NCI-H1930 (cell line): ENCODE measurements around the gene FMN1.

Experiments
- DNase-seq, 2 experiments: peaks; one replicate each; lab custom pipeline; 2025; lab: John Stamatoyannopoulos, UW

FMN1 gene

DNA sequence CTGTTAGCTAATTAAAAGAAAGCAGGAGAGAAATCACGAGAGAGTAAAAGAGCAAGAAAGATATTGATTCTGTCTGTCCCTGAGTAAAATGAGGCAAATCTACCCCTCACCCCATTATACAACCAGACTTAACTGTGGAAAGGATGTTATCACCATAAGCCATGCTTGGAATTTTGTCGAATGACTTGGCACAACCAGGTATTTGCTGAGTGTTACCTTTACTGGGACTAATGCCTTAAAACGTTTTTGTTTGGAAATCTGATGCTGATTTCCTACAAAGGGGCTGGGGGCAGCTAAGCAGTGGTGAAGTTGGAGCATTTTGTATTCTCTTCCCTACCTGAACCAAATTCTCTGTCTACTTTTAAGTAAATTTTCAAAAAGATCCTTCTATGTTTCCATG is 265.6 kb downstream of the FMN1 start:
- no peak for DNase-seq

DNA sequence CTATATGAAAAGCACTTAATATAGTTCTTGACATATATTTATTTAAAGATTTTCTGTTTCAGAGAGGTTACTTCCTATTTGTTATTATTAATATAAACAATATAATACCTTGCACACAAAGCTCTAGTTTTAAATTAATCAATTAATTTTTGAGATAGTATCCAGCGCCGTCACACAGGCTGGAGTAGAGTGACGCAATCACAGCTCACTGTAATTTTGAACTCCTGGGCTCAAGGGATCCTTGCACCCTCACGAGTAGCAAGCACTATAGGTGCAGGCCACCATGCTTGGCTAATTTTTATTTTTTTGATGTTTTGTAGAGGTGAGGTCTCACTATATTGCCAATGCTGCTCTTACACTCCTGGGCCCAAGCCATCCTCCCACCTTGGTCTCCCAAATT is 267.4 kb downstream of the FMN1 start:
- DNase-seq = no peak

DNA sequence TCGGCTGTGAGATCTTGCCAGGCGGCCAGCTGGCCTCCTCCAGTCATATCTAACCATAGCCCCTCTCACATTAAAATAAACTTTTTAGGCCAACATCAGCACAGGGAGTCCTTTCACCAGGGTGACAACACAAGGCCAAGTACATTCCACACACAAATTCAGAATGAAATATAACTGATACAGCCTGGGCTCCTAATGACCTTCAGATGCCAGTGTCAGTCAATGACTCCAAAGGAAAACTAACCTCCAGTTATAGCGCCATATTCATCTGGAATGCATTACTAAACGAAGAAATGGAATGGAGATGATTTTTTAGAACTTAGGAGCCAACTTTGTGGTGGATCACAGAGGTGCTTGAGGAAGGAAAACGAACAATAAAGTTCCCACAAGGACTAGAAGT is 271.3 kb downstream of the FMN1 start:
- DNase-seq = no peak

DNA sequence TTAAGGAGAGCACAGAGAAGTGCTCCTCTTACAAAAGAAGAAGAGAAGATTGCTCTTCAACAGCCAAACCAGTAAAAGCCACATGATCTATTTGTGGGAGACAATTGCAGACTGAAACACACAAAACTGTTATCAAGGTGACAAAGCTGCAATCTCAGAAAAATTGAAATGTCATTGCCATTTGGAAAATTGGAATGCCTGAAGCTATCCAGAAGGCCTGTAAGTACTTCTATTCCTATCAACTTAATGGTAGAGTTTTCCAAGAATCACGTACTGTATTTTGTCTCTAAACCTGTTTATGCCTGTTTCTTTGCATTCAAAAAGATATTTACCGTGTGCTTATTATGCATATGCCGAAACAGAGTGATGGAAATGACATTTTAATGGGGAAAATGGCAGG is 272.0 kb downstream of the FMN1 start:
- DNase-seq = no peak

DNA sequence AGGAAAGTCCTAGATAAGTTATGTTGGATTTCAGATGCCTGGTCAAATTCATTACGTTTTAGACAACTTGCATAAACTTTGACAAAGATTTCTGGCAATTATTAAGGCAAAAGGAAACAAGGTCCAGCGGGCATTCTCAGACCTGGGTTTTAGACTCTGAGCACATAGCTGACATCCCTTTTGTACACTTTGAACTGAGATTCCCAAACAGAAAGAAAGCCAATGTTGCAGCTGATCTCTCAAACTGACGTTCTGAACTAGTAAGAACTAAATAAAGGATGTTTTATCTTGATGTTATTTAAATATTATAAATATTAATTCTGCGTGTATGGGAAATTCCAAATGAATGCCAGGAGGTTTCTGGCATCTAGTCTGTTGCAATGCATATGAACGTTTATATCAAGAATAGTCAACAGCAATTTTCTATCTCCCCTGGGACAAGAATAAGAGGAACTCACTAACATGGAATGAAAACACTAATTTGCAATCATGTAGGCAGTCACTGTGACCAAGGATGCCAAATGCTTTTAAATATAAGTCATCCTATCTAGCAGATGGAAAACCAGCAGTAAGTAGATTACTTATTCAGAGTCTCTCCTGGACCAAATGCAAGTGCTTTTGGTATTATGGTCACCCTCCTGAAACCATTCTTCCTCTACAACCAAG is 274.6 kb downstream of the FMN1 start:
- DNase-seq = no peak

DNA sequence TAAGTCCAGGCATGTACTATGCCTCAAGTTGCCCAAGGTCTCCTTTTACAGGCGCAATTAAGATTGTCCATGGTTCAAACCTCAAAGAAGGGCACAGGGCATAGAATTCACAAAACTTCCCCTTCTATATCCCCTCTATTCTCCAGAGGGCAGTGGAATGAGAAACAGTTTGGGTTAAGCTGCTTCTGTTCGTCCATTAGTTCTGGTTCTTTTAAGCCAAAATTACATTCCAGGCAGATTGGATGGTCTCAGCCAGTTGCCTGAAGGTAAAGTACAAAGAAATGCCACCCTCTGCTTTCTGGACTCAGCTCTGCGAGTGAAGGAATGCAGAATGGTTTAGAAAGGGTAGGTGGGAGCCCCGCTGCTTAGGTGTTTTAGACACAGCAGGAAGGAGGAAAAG is 276.0 kb downstream of the FMN1 start:
- DNase-seq = no peak

- no peak for DNase-seq
Observed at GRCh38 chr15:32910839-32911238, 283.7 kb downstream of the FMN1 start.

DNA sequence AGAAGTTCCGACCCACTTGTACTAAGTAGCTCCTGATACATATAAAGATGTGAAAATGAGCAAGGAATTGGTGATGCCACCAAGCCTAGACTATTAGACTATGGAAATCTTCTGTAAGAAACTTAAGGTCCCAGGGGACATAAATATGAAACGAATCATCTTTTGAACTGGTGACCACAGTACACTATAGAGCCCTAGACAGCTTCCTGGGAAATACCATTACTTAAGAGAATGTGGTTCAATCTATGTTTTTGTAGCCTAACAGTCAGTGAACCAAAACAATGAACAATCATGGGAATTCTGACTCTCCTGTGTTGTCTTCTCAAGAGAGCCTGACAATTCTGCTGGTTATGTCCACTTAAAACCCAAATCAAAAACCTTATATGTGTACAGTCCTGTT is 285.1 kb downstream of the FMN1 start:
- no peak for DNase-seq

- DNase-seq = no peak
Observed at GRCh38 chr15:32908872-32909271, 285.6 kb downstream of the FMN1 start.

GRCh38 chr15:32908135-32908801 is 286.2 kb downstream of the FMN1 start:
- DNase-seq = no peak

DNA sequence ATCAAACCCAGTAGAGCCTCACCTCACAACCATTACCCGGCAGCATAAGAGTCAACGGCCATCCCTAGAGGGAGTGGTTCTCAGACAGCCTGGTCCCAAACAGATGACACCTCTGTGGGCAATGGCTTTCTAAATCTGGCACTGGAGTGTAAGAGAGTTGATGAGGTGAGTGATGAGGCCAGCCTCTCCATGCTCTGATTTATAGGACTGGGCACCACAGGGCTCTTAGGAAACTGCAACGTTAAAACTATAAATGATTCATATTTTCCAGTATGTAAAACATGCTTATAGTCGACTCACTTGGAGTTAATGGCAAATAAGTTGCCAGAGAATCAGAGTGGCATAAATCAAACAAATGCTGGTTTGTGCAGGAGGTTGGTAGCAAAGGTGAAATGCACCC is 289.0 kb downstream of the FMN1 start:
- no peak for DNase-seq

- DNase-seq = no peak
Observed at GRCh38 chr15:32904448-32904847, 290.1 kb downstream of the FMN1 start.

DNA sequence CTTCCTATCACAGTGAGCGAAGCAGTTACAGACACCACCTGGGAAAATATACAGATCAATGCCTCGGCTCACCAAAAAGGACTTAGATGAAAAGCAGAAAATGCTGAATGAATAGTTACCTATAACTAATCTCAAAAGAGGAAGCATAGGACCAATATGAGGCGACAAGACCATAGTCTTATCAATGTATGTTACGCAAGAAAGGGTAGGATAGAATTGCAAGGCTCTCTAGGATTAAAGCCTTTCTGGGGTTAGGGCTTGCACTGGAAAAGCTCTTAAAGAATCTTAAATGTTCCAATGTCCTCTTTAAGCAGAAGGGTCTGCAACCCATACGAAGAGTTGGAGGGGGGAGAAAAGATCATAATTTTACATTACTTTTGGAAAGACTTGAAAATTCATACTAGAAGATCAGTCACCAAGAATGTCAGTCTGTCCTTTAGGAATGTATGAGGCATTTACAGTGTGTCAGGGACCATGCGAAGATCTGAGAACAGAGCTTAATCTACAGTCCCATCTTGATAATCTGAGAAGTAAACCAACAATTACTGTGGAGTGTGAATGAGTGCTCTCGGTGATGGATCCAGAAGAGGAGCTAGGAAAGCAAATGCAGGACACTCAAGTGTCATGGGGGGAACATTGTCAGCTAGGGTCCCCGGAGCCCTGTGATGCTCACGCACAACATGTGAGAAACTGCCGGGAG is 290.8 kb downstream of the FMN1 start:
- no peak for DNase-seq

DNA sequence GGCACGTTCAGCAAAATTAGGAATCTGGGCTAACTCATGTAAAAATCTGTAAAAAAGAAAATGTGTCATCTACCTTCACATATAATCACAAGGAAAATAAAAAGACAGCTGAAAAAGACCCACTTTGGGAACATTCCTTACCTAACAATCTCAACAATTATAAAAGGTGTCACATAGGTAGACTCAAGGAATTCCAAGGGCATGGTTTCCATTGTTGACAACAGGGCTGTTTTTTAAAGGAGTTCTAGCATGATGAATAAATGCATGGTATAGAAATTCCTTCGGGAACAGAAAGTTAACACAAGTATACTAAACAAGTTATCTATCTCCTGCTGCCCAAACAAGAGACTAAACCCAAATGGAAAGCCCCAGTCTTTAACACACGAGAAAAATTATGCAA is 292.5 kb downstream of the FMN1 start:
- DNase-seq = no peak

DNA sequence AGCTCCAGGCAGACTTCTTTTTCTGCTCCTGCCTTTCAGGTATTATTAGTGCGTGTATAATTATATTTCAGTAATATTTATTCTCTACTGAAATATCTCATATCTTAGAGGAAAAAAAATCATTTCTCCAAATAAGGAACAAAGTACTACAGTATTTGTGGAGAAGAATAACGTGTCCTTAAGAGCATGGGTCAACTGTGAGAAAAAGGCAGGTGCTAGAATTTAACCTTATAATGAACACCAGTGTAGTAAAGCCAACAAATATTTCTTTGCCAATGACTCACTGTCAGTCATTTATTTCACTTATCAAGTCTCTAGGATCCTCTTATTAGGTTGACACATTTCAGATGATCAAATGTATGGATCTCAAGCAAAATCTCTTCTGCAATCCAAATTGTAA is 293.3 kb downstream of the FMN1 start:
- DNase-seq = no peak

DNA sequence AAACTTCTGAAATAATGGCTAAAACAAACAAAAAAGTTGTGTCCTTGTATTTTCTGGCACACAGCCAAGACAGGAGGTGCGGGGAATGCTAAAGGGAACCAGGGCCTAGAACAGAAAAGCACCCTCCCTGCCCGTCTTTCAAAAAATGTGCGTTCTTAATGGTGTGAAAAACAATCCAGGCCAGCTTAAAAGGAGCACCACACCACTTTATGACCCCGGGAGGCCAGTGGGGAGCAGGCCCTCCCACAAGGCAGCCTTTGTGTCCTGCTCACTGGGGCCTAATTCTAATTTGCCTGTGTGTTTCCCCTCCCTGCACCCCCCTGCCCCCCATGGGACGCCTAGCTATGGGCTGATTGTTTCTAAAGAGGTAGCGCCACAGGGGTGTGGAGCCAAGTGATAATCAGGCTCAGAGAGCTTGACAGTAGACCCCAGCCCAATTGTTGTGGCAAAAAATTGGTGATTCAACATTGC is 295.4 kb downstream of the FMN1 start:
- DNase-seq = peak; percentile 92 to 99

- DNase-seq = peak; percentile 22 to 56
Observed at GRCh38 chr15:32898414-32898813, 296.1 kb downstream of the FMN1 start.

DNA sequence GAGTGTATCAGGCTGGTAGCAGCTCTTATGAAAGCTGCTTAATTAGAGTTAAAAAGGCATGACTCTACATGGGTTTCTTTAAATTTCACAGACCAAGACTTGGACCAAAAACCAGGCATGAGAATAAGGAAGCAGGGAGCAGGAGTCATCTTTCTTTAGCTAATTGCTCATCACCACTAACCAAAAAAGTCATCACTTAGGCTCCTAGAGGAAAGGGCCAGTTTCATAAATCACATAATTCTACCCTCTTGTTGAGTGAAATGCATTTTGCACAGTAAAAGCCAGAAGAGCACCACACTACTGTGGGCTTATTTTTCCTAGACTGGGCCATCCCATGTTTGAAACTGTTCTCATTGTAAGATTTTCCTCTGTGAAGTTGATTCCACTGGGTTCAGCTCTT is 301.1 kb downstream of the FMN1 start:
- no peak for DNase-seq

DNA sequence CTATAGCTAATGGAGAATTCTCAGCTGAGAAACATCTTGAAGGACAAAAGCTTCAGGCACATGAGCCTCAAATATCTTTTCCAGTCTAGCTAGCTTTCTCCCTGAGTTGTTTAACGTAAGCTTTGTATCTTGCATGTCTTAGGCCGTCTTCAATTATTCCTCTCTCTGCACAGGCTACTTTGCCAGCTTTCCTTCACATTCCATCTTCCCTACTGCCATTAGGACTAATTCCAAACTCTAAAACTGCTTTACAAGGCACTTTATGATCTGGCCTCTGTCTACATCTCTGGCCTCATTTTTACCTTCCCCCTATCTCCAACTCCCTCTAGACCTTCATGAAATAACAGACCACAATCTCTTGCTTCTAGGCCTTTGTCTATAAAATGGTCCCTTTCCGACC is 305.3 kb downstream of the FMN1 start:
- DNase-seq = no peak

- no peak for DNase-seq
Observed at GRCh38 chr15:32888221-32888761, 306.2 kb downstream of the FMN1 start.

DNA sequence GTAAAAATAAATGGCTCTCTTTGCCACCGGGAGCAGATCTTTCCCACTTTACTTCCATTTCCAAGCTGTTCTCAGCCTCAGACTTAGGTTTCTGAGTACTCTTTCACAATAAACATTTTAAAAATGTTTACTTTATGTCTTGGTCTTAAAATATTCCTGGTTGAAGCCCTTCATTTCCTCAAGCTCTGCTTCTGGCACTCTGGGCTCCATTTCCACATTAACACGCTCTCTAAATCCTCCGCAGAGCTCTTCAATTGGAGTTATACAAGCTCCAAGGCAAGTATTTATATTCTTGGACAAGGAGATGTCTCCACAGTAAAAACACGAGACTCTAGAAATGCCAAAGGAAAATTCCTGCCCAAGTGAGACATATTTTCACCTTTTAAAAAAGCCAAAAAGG is 307.4 kb downstream of the FMN1 start:
- DNase-seq = no peak

DNA sequence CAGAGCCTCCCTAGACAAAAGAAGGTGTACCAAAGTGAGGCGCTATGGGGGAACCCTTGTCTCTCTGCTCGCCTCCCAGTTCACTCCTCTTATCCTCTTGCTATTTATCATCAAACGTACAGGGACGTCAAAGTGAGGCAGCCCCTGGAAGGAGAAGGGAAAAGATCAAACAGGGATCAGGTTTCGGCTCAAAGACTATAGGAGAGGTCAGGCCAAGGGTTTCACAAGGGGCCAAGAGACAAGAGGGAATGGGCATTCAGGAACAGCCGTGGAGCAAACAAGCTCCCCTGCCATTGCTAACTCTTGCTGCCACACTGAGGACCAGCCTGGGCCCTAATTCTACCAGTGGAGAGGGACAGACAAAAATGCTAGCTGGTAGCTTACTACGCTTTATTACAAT is 308.1 kb downstream of the FMN1 start:
- no peak for DNase-seq

GRCh38 chr15:32885713-32886112 is 308.8 kb downstream of the FMN1 start:
- no peak for DNase-seq
